Left lobe of liver (tissue), 2 donors: ENCODE data around the gene APH1A. TPM values are rescaled to one million over a fixed set of nuclear protein-coding genes. Genes with fewer than 3 reads are reported as not detected.
A peak's percentile ranks its signal among the peaks of the same experiment; 100 is the strongest.
"Not testable (repeated sequence)": the region's sequence is repeated elsewhere in the genome, so short reads cannot be mapped to it uniquely, and the experiment has no call there.

Experiments
- ATAC-seq: fragments of 200-7000 bp; cut with Tn5 transposase; one replicate; pipeline ENCODE4 v1.9.1; 2020; ENCODE audit warnings: mild to moderate bottlenecking, moderate library complexity
- DNase-seq: peaks from one replicate; pipeline ENCODE4 v3.0.0-alpha.2; 2020; ENCODE audit warnings: low spot score
- total RNA-seq: library from RNA; stranded (reverse); gene quantifications from one replicate; pipeline ENCODE4 v1.2.1, GENCODE V29; 2021
- donor health status: DM: no; HTN: no; CAD: no; lungs with moderate emphysema.
- donor health status: DM: no; HTN: yes; CAD: no.

The APH1A gene
- total RNA-seq, 1 donor from 2014 or later = 88.5 TPM

GRCh38 chr1:150269451-150269850, 635 bp upstream of the APH1A start:
- no peak for DNase-seq

GRCh38 chr1:150268340-150268704, 494 bp downstream of the APH1A start:
- DNase-seq (peak; percentile 57), ATAC-seq (peak; percentile 59)

More at GRCh38 chr1:150269451-150269850, 635 bp upstream of the APH1A start:
- ATAC-seq = no peak

- DNase-seq (no peak), ATAC-seq (peak; percentile 11)
Measured at GRCh38 chr1:150267896-150268295, 920 bp downstream of the APH1A start.

- no peak for ATAC-seq
- DNase-seq = no peak
Measured at GRCh38 chr1:150263549-150263948, 5.3 kb downstream of the APH1A start.

DNA sequence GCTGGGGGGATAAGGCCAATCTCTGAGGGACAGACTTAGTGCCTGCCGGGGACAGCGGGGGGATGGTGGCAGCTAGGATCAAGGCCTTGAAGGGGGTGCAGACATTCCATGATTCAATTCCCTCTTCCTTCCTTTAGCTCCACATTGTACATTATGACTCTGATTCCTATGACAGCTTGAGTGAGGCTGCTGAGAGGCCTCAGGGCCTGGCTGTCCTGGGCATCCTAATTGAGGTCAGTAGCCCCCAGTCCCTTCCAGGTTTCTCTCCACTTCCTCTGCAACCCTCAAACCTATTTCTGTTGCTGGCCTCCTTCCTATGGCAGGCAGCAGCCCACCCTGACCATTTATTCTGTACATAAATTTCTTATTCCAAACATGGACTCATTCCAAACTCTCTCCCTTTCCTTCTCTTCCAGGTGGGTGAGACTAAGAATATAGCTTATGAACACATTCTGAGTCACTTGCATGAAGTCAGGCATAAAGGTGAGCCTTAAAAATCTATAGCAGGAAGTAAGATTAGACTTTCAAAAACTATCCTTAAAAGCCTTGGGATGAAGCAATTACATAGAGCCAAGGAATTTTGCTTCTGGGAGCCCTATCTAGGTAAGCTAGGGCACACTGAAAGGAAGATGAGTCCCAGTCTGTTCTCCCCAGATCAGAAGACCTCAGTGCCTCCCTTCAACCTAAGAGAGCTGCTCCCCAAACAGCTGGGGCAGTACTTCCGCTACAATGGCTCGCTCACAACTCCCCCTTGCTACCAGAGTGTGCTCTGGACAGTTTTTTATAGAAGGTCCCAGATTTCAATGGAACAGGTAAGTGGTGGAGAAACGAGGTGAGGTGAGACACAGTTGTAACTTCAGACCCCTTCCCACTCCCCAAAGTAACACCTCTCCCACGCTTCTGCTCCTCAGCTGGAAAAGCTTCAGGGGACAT, 6.2 kb downstream of the APH1A start:
- no peak for DNase-seq
- ATAC-seq = no peak

GRCh38 chr1:150261367-150261766, 7.4 kb downstream of the APH1A start:
- no peak for ATAC-seq
- DNase-seq = peak; percentile 66

GRCh38 chr1:150259758-150260669, 8.8 kb downstream of the APH1A start:
- ATAC-seq = peak; percentile 71
- DNase-seq = peak; percentile 94

- peak; percentile 69 for DNase-seq
- ATAC-seq = peak; percentile 8
Measured at GRCh38 chr1:150259217-150259616, 9.6 kb downstream of the APH1A start.

DNA sequence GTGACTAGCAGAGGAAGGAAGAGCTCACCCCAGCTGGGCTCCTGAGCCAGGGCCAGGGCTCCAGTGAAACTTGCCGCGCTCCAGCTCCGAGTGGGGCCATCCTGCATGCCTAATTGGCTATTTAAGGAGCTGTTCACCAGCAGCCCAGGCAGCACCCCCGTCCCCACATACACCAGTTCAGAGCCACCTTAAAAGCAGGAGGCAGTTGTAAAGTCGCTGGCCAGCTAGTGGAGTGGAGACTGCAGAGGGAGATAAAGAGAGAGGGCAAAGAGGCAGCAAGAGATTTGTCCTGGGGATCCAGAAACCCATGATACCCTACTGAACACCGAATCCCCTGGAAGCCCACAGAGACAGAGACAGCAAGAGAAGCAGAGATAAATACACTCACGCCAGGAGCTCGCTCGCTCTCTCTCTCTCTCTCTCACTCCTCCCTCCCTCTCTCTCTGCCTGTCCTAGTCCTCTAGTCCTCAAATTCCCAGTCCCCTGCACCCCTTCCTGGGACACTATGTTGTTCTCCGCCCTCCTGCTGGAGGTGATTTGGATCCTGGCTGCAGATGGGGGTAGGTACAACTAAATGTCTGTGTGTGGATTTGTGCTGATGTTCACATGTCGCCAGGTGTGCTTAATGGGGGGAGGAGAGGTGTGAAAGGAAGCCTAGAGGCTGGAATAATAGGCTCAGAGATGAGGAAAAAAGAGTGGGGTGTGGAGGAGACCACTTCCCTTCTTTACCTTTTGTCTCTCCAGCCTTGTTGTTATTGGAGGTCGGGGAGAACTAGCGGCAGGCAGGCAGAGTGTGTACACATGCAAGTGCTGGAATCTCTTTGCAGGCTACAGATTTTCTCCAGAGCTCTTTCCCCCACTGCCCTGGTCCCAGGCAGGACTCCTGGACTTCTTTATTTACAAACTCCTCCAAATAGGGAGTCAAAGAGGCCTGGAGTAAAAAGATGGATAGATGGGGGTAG, 10.9 kb downstream of the APH1A start, which contains the start of gene CA14:
CA14 (plus strand) TSS at position 151 of the 962 bp plus-strand sequence; CDS start at position 506, 355 bp downstream.
- peak; percentile 30 for ATAC-seq
- peak; percentile 67 for DNase-seq

GRCh38 chr1:150256554-150257341, 12.1 kb downstream of the APH1A start:
- ATAC-seq (peak; percentile 60), DNase-seq (peak; percentile 84)

GRCh38 chr1:150256198-150256553, 12.6 kb downstream of the APH1A start:
- ATAC-seq (no peak), DNase-seq (no peak)

GRCh38 chr1:150249936-150250335, 18.9 kb downstream of the APH1A start:
- no peak for DNase-seq

DNA sequence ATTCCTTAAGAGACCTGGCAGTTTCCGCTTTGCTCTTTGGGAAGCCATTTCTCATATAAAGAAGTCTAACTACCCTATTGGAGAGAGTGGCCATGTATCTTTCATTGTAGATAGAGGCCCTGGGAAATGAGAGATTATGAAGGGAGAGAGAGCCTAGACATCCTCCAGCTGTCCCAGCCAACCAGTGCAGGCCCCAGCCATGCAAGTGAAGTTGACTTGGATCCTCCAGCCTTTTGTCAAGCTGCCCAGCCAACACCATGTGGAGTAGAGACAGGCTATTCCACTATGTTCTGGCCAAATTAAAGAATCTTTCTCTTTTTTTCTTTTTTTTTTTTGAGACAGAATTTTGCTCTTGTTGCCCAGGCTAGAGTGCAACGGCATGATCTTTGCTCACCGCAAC, 25.8 kb downstream of the APH1A start:
- DNase-seq (peak; percentile 35), ATAC-seq (peak; percentile 10)

More at GRCh38 chr1:150249936-150250335, 18.9 kb downstream of the APH1A start:
- ATAC-seq = no peak

- DNase-seq (peak; percentile 43), ATAC-seq (no peak)
Measured at GRCh38 chr1:150237746-150238145, 31.1 kb downstream of the APH1A start.

DNA sequence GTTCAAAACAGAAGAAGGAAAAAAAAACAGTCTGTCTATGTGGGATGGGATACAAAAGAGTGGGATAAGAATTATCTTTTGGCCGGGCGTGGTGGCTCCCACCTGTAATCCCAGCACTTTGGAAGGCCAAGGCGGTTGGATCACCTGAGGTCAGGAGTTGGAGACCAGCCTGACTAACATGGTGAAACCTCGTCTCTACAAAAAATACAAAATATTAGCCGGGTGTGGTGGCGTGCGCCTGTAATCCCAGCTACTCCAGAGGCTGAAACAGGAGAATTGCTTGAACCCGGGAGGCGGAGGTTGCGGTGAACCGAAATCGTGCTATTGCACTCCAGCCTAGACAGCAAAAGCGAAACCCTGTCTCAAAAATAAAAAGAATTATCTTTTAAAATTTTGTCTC, 31.6 kb downstream of the APH1A start:
- peak; percentile 40 for DNase-seq

GRCh38 chr1:150236614-150237100, 32.2 kb downstream of the APH1A start:
- ATAC-seq = no peak
- no peak for DNase-seq

More for the DNA sequence above, 31.6 kb downstream of the APH1A start:
- not testable (repeated sequence) for ATAC-seq

GRCh38 chr1:150235852-150236613, 32.8 kb downstream of the APH1A start, which contains the start of gene ANP32E:
Gene ANP32E (minus strand): TSS chr1:150236112. CDS start chr1:150235786, 326 bp downstream.
- ATAC-seq = peak; percentile 89
- DNase-seq = peak; percentile 96

GRCh38 chr1:150235294-150235851, 33.4 kb downstream of the APH1A start:
- peak; percentile 8 for ATAC-seq
- DNase-seq = peak; percentile 50
